ENCODE data around the gene ZBTB20. TPM values are rescaled to one million over a fixed set of nuclear protein-coding genes. Genes with fewer than 3 reads are reported as not detected.
A peak's percentile ranks its signal among the peaks of the same experiment; 100 is the strongest.

The ZBTB20 gene
- total RNA-seq, 1 donor from 2014 or later: 61.0 TPM

- no peak for TF ChIP-seq CTCF (IDR thresholded peaks at IDR 0.05)
- Histone ChIP-seq H3K27me3 (no peaks in the 10 kb centered on the region), H3K4me3 (no peak overlapping the region), H3K36me3 (no peaks in the 10 kb centered on the region), H3K27ac (no peak overlapping the region), H3K4me1 (no peaks in the 10 kb centered on the region), H3K9me3 (no peaks in the 10 kb centered on the region)
- intact Hi-C loops (cut with DNase I): no loop called here
- ATAC-seq (no peak), DNase-seq (no peak)
Measured at GRCh38 chr3:115021061-115021460, 126.0 kb downstream of the ZBTB20 start.

GRCh38 chr3:115019900-115020299, 127.2 kb downstream of the ZBTB20 start:
- DNase-seq: no peak
- Histone ChIP-seq H3K27ac (no peak overlapping the region), H3K27me3 (no peaks in the 10 kb centered on the region), H3K36me3 (no peaks in the 10 kb centered on the region), H3K9me3 (no peaks in the 10 kb centered on the region), H3K4me1 (no peaks in the 10 kb centered on the region), H3K4me3 (no peak overlapping the region)
- TF ChIP-seq CTCF (IDR thresholded peaks at IDR 0.05): no peak
- intact Hi-C loops (cut with DNase I): no loop called here
- ATAC-seq: peak; percentile 86

- Histone ChIP-seq H3K9me3 (no peaks in the 10 kb centered on the region), H3K4me1 (no peaks in the 10 kb centered on the region), H3K27me3 (no peaks in the 10 kb centered on the region), H3K27ac (no peak overlapping the region), H3K4me3 (no peak overlapping the region), H3K36me3 (no peaks in the 10 kb centered on the region)
- intact Hi-C loops (cut with DNase I): no loop called here
- ATAC-seq: no peak
- no peak for DNase-seq
- no peak for TF ChIP-seq CTCF (IDR thresholded peaks at IDR 0.05)
Measured at GRCh38 chr3:115018694-115019093, 128.4 kb downstream of the ZBTB20 start.

- intact Hi-C loops (cut with DNase I): no loop called here
- no peaks in the 10 kb centered on the region for H3K27me3 ChIP-seq
- no peak overlapping the region for H3K4me3 ChIP-seq
- no peak overlapping the region for H3K27ac ChIP-seq
- no peak for TF ChIP-seq CTCF (IDR thresholded peaks at IDR 0.05)
- H3K9me3 ChIP-seq: no peaks in the 10 kb centered on the region
- no peaks in the 10 kb centered on the region for H3K36me3 ChIP-seq
- ATAC-seq (no peak), DNase-seq (no peak)
- no peaks in the 10 kb centered on the region for H3K4me1 ChIP-seq
Measured at GRCh38 chr3:115007966-115008365, 139.1 kb downstream of the ZBTB20 start.

- Histone ChIP-seq H3K4me1 (no peaks in the 10 kb centered on the region), H3K27me3 (no peaks in the 10 kb centered on the region), H3K9me3 (no peaks in the 10 kb centered on the region), H3K27ac (no peak overlapping the region), H3K36me3 (no peaks in the 10 kb centered on the region), H3K4me3 (no peak overlapping the region)
- ATAC-seq (no peak), DNase-seq (no peak)
- no peak for TF ChIP-seq CTCF (IDR thresholded peaks at IDR 0.05)
- intact Hi-C loops (cut with DNase I): no loop called here
Measured at GRCh38 chr3:115004201-115005140, 142.6 kb downstream of the ZBTB20 start.

All from upper lobe of right lung (tissue), 1 donor.